Activated naive CD4-positive, alpha-beta T cell treated with anti-CD3 and anti-CD28 coated beads for 36 hours (primary cell): Measurements from ENCODE around the gene MYLK2. TPM values are rescaled to one million over a fixed set of nuclear protein-coding genes. Genes with fewer than 3 reads are reported as not detected.
"Not testable (repeated sequence)": the region's sequence is repeated elsewhere in the genome, so short reads cannot be mapped to it uniquely, and the experiment has no call there.

ENCODE experiments used
- CTCF ChIA-PET: fragments of 350-600 bp; sonication (Branson Sonifier 250); formaldehyde crosslinking; loops from one replicate; lab custom pipeline; 2021; ENCODE audit warnings: antibody characterized with exemption; lab: Charles Lee
- DNase-seq: peaks from one replicate; pipeline ENCODE4 v3.0.0-alpha.2; 2020
- H3K27ac Mint-ChIP-seq: one replicate; pipeline ENCODE4 v1.8.0; 2021; ENCODE audit warnings: mild to moderate bottlenecking, mixed read lengths
- H3K27me3 Mint-ChIP-seq: one replicate; pipeline ENCODE4 v1.8.0; 2021; ENCODE audit warnings: low read depth, mixed read lengths
- H3K36me3 Mint-ChIP-seq: one replicate; pipeline ENCODE4 v1.8.0; 2021; ENCODE audit warnings: low read depth, mixed read lengths
- H3K4me1 Mint-ChIP-seq: one replicate; pipeline ENCODE4 v1.8.0; 2021; ENCODE audit warnings: low read depth, mixed read lengths
- H3K4me3 Mint-ChIP-seq: one replicate; pipeline ENCODE4 v1.8.0; 2021; ENCODE audit warnings: mild to moderate bottlenecking, moderate library complexity, mixed read lengths
- H3K9me3 Mint-ChIP-seq: one replicate; pipeline ENCODE4 v1.8.0; 2021; ENCODE audit warnings: mixed read lengths
- intact Hi-C: fragments of 100-400 bp; cut with micrococcal nuclease; formaldehyde crosslinking; loops from one replicate; pipeline ENCODE4 v1.15.1; 2023
- total RNA-seq, 2 experiments: library from RNA; stranded (reverse); gene quantifications; one replicate each; pipeline ENCODE4 v1.2.3, GENCODE V29; 2021

MYLK2 gene
- total RNA-seq, 2 experiments from 2014 or later = 0.17 TPM; not detected in 1

DNA sequence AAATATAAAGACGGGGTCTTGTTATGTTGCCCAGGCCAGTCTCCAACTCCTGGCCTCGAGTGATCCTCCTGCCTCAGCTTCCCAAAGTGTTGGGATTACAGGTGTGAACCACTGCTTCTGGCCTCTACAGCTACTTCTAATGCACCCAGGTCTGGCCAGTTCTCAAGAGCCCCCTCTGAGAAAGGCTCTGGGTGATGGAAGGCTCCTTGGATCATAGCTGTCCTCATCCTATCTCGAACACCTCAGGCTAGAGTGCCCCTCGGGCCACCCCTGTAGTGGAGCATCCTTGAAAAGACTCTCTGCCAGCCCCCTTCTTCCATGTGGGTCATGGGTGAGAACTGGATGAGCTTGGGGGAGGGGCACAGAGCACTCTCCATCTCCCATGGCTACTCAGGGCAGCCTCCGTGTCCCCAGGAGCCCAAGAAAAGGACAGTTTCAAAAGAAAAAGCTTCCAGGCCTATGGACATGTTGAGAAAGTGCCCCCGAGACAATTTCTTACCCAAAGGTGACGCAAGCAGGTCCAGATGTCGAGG is 714 bp upstream of the MYLK2 start:
- H3K4me3 Mint-ChIP-seq = no peak overlapping the region
- H3K36me3 Mint-ChIP-seq = no peaks in the 10 kb centered on the region
- H3K27me3 Mint-ChIP-seq = peaks cover 3% of the 10 kb centered on the region
- intact Hi-C loops = no loop called here
- no peaks in the 10 kb centered on the region for H3K9me3 Mint-ChIP-seq
- H3K4me1 Mint-ChIP-seq = peaks cover 4% of the 10 kb centered on the region
- CTCF ChIA-PET = interaction anchor here (0.7 to 1.5 kb wide), 3 partner anchors 10 to 134 kb away, joined by 3 to 5 read pairs (median 4); no protein-coding TSS in a partner anchor
- H3K27ac Mint-ChIP-seq = no peak overlapping the region
- no peak for DNase-seq

DNA sequence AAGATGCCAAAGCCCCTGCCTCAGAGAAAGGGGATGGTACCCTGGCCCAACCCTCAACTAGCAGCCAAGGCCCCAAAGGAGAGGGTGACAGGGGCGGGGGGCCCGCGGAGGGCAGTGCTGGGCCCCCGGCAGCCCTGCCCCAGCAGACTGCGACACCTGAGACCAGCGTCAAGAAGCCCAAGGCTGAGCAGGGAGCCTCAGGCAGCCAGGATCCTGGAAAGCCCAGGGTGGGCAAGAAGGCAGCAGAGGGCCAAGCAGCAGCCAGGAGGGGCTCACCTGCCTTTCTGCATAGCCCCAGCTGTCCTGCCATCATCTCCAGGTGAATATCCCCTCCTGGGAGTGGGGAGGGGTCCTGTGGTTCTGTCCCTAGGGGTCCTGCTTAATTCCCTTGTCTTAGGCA is 1.1 kb downstream of the MYLK2 start:
- no peaks in the 10 kb centered on the region for H3K36me3 Mint-ChIP-seq

DNA sequence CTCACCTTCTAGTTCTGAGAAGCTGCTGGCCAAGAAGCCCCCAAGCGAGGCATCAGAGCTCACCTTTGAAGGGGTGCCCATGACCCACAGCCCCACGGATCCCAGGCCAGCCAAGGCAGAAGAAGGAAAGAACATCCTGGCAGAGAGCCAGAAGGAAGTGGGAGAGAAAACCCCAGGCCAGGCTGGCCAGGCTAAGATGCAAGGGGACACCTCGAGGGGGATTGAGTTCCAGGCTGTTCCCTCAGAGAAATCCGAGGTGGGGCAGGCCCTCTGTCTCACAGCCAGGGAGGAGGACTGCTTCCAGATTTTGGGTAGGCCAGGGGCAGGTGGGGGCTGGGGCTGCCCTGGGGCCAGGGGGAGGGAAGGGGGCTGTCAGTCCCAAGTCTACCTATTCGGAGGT is 2.3 kb downstream of the MYLK2 start:
- no peaks in the 10 kb centered on the region for H3K36me3 Mint-ChIP-seq
- DNase-seq = no peak
- H3K4me3 Mint-ChIP-seq = no peak overlapping the region
- CTCF ChIA-PET = interaction anchor here (0.6 to 4.4 kb wide), 7 partner anchors 12 to 103 kb away, joined by 3 to 53 read pairs (median 6); partner anchors contain the start of gene FOXS1
- intact Hi-C loops = loop anchor here (5.0 kb wide), 1 partner anchor 196 kb away; no protein-coding TSS in a partner anchor
- H3K27me3 Mint-ChIP-seq = peaks cover 3% of the 10 kb centered on the region
- H3K27ac Mint-ChIP-seq = no peak overlapping the region
- peaks cover 4% of the 10 kb centered on the region for H3K4me1 Mint-ChIP-seq
- no peaks in the 10 kb centered on the region for H3K9me3 Mint-ChIP-seq

More for the DNA sequence above, 1.1 kb downstream of the MYLK2 start:
- Mint-ChIP-seq H3K4me1 (peaks cover 4% of the 10 kb centered on the region), H3K27ac (no peak overlapping the region), H3K9me3 (no peaks in the 10 kb centered on the region), H3K4me3 (no peak overlapping the region), H3K27me3 (peaks cover 3% of the 10 kb centered on the region)
- CTCF ChIA-PET = no interaction called here
- no peak for DNase-seq
- intact Hi-C loops = loop anchor here (5.0 kb wide), 1 partner anchor 197 kb away; no protein-coding TSS in a partner anchor

DNA sequence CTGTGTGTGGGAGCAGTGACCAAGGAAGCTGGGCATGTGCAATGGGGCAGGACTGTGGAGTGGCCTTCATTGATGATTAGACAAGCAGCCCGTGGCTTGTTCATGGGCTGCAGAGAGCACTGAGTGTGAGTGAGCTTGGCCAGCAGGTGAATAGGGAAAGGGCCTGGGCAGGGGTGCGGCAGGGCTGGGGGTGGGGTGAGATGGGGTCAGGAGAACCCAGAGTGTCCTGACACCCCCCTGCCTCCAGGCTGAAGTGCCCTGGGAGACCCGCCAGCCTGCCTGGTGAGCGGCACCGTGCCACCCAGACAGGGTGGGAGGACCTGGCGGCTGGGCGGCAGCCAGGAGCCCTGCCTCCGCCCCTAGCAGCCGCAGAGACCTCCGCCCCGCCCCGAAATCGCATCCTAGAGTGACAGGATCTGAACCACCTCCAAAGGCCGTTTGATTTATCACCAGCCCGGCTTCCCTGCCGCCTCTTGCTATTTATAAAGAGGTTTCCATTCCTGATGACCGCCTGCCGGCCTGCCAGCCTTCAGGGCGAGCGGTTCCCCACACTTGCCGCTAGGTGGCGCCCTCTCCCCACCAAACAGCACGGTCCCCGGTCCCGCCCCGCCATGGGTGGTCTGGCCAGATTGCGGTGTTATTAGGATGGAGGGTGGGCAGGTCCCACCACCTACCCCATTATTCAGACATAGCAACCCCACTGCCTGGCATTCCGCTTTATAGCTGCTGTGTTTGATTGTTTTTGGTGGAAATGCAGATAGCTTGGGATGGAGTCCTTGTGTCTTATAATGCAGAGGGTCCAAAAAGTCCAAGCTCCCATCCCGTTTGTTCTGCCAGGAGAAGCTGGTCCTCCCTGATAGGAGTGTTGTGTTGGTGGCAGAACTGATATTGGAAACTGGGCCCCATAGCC is 3.5 kb downstream of the MYLK2 start:
- no peaks in the 10 kb centered on the region for H3K9me3 Mint-ChIP-seq
- no peaks in the 10 kb centered on the region for H3K36me3 Mint-ChIP-seq
- DNase-seq = peak; percentile 79
- H3K4me1 Mint-ChIP-seq = peaks cover 4% of the 10 kb centered on the region
- intact Hi-C loops = loop anchor here (1.0 to 5.0 kb wide), 5 partner anchors 24 to 270 kb away; partner anchors contain the start of gene PDRG1
- no peak overlapping the region for H3K4me3 Mint-ChIP-seq
- CTCF ChIA-PET = interaction anchor here (0.6 to 4.4 kb wide), 35 partner anchors 9 to 1167 kb away, joined by 3 to 53 read pairs (median 3); partner anchors contain the start of genes C20orf203, FOXS1 and PDRG1
- H3K27me3 Mint-ChIP-seq = peaks cover 3% of the 10 kb centered on the region
- no peak overlapping the region for H3K27ac Mint-ChIP-seq

DNA sequence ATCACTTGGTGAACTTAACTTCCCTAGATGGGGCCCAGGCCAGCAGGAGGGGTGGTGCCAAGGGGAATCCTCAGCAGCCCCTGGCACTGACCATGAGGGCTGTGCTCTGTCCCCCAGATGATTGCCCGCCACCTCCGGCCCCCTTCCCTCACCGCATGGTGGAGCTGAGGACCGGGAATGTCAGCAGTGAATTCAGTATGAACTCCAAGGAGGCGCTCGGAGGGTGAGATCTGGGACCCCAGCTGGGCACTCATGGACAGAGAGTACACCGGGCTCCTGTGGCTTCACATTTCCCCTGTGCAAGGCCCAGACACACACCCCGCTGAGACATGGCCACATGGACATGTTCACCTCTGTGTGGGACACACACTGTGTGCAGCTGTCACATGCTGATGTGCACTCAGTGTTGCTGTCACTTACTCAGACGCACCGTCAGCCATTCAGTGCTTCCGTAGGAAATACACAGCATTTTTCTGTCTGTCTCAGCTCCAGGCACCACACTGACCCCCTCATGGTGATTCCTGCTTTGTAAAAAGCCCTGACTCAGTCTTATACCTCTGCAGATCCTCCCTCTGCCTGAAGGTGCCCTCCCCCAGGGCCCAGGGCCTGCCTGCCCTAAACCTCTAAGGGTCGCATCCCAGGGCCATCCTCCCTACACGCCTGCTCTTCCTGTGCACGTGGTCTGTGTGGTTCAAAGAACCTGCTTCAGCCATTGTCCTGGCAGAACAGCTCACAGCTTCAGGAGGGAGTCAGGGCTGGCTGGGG is 4.4 kb downstream of the MYLK2 start:
- H3K27me3 Mint-ChIP-seq = peaks cover 3% of the 10 kb centered on the region
- no peak overlapping the region for H3K4me3 Mint-ChIP-seq
- peaks cover 4% of the 10 kb centered on the region for H3K4me1 Mint-ChIP-seq
- intact Hi-C loops = loop anchor here (5.0 kb wide), 1 partner anchor 194 kb away; no protein-coding TSS in a partner anchor
- DNase-seq = no peak
- no peak overlapping the region for H3K27ac Mint-ChIP-seq
- H3K9me3 Mint-ChIP-seq = no peaks in the 10 kb centered on the region
- CTCF ChIA-PET = interaction anchor here (0.6 to 4.4 kb wide), 35 partner anchors 8 to 1167 kb away, joined by 3 to 53 read pairs (median 3); partner anchors contain the start of genes C20orf203, FOXS1 and PDRG1
- H3K36me3 Mint-ChIP-seq = no peaks in the 10 kb centered on the region

DNA sequence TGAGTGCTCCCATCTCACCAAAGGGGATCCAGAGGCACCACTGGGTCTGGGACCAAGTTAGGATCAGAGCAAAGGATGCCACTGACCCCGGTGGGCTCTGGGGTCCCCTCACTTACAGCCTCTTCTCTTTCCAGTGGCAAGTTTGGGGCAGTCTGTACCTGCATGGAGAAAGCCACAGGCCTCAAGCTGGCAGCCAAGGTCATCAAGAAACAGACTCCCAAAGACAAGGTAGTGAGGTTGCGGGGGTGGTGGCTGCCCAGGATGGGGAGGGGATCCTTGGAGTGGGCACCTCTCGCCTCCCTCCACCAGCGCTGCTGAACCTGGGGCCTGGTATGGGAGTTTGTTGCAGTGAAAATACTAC is 4.9 kb downstream of the MYLK2 start:
- H3K4me1 Mint-ChIP-seq = peaks cover 4% of the 10 kb centered on the region
- CTCF ChIA-PET = interaction anchor here (0.6 to 4.4 kb wide), 13 partner anchors 10 to 775 kb away, joined by 3 to 53 read pairs (median 11); partner anchors contain the start of genes FOXS1 and PDRG1
- H3K27me3 Mint-ChIP-seq = peaks cover 3% of the 10 kb centered on the region
- no peak overlapping the region for H3K27ac Mint-ChIP-seq
- no peak for DNase-seq
- H3K9me3 Mint-ChIP-seq = no peaks in the 10 kb centered on the region
- H3K36me3 Mint-ChIP-seq = no peaks in the 10 kb centered on the region
- intact Hi-C loops = loop anchor here (5.0 kb wide), 1 partner anchor 193 kb away; no protein-coding TSS in a partner anchor
- H3K4me3 Mint-ChIP-seq = no peak overlapping the region

DNA sequence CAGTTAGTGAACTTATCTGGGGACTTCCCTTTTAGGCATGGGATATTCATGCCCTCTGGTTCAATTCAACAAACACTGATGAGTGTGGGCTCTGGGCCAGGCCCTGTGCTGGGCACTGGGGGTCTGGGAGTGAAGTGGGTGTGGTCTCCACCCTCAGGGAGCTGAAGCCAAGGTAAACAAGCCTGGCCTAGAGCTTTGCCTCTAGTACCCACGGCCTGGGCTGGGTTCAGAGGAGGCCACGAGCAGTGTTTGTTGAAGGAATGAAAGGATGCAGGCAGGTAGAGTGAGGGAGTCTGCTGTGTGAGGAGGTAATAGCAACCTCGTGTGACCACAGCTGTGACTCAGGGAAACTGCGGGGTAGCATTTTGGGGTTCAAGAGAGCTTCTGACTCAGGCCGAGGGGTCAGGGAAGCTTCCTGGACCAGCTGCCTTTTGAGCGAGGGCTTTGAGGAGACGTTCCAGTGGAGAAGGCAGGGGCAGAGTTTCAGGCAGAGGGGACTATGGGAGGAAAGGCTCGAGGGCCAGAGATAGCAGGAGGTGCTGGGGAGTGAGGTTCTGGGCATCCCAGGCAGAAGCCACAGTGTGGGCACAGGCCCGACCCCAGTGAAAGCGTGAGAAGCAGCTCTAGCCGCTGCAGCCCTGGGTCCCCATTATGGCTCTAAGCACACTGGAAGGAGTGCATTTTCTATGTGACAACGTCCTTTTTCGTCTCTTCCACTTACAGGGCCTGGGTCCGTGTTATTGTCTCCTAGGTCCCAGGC is 5.6 kb downstream of the MYLK2 start:
- Mint-ChIP-seq H3K36me3 (no peaks in the 10 kb centered on the region), H3K4me3 (no peak overlapping the region), H3K27me3 (peaks cover 3% of the 10 kb centered on the region), H3K4me1 (peaks cover 4% of the 10 kb centered on the region), H3K27ac (no peak overlapping the region), H3K9me3 (no peaks in the 10 kb centered on the region)
- intact Hi-C loops = loop anchor here (5.0 kb wide), 1 partner anchor 193 kb away; no protein-coding TSS in a partner anchor
- CTCF ChIA-PET = interaction anchor here (0.9 to 4.4 kb wide), 8 partner anchors 13 to 267 kb away, joined by 3 to 53 read pairs (median 16); partner anchors contain the start of genes FOXS1 and PDRG1
- no peak for DNase-seq

DNA sequence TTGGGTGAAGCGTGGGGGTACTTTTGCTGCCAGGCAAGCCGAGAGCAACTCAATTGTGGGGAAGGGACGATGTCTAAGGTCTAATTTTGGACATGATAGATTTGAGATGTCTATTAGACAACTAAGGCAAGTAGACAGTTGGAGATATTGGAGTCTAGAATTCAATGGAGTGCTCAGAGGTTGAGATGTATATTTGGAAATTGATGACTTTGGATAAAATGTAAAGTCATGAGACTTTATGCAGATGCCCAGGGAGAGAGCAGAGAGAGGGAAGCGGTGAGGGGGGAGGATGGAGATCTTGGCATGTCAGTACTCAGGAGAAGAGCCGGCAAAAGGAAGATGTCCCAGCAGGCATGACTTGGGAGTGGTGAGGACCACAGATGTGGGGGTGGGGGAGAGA is 6.9 kb downstream of the MYLK2 start:
- peaks cover 3% of the 10 kb centered on the region for H3K27me3 Mint-ChIP-seq
- no peak overlapping the region for H3K27ac Mint-ChIP-seq
- H3K4me1 Mint-ChIP-seq = peaks cover 4% of the 10 kb centered on the region
- intact Hi-C loops = no loop called here
- H3K4me3 Mint-ChIP-seq = no peak overlapping the region
- H3K36me3 Mint-ChIP-seq = no peaks in the 10 kb centered on the region
- DNase-seq = no peak
- H3K9me3 Mint-ChIP-seq = no peaks in the 10 kb centered on the region
- CTCF ChIA-PET = no interaction called here

DNA sequence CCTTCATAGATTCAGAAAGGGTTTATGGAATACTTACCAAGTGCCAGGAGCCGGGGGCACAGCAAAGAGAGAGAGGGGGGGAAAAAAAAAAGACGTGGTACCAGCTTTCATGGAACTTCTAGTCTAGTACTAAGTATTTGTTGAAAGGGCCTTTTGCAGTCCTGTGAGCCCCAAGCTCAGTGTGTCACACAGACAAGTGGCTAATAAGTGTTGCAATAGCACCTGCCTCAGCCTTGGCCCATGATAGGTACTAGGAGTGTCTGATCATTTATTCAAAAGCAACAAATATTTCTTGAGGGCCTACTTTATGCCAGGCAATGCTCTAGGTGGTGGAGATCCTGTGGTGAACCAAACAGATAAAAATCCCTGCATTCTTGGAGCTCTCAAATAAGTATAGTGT is 7.9 kb downstream of the MYLK2 start:
- H3K4me1 Mint-ChIP-seq = peaks cover 4% of the 10 kb centered on the region

DNA sequence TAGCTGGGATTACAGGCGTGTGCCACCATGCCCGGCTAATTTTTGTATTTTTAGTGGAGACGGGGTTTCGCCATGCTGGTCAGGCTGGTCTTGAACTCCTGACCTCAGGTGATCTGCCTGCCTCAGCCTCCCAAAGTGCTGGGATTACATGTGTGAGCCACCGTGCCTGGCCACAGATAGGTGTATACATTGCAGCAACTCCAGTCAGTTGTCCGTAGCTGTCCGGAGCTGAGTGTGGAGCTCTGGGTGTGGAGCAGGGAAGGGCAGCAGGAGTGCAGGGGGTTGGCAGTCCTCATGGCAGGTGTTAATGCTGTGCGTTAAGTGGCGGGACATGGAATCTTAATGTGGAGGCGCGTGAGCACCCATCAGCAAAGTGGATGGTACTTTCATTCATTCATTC is 8.9 kb downstream of the MYLK2 start:
- H3K9me3 Mint-ChIP-seq, DNase-seq, intact Hi-C loops, H3K4me3 Mint-ChIP-seq, H3K4me1 Mint-ChIP-seq, H3K27me3 Mint-ChIP-seq, H3K36me3 Mint-ChIP-seq, H3K27ac Mint-ChIP-seq: not testable (repeated sequence)
- CTCF ChIA-PET = interaction anchor here (0.6 to 0.7 kb wide), 2 partner anchors 24 to 135 kb away, joined by 3 to 5 read pairs; no protein-coding TSS in a partner anchor

More for the DNA sequence above, 7.9 kb downstream of the MYLK2 start:
- intact Hi-C loops = no loop called here
- H3K9me3 Mint-ChIP-seq = no peaks in the 10 kb centered on the region
- no peak for DNase-seq
- CTCF ChIA-PET = interaction anchor here (0.8 kb wide), 1 partner anchor 214 kb away, joined by 3 read pairs; no protein-coding TSS in a partner anchor
- no peak overlapping the region for H3K27ac Mint-ChIP-seq
- H3K4me3 Mint-ChIP-seq = no peak overlapping the region
- peaks cover 3% of the 10 kb centered on the region for H3K27me3 Mint-ChIP-seq
- no peaks in the 10 kb centered on the region for H3K36me3 Mint-ChIP-seq

DNA sequence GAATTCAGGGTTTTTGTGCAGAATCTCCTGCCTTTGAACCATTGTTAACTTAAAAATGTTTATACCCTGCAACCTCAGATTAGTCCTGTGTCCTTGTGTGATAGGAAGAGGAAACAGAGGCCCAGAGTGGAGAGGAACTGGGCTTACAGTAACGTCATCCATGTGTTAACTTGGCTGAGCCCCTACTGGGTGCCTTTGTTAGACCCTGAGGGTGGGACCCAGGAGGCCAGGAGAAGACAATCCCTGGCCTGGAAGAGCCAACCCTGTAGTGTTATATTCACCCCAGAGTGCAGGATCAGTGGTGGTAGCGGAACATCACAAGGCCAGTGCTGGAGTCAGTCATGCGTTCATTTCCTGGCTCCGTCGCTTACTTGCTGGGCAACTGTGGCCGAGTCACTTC is 10.6 kb downstream of the MYLK2 start:
- CTCF ChIA-PET = interaction anchor here (1.0 to 1.8 kb wide), 2 partner anchors 15 to 19 kb away, joined by 3 to 7 read pairs; no protein-coding TSS in a partner anchor
- no peak overlapping the region for H3K27ac Mint-ChIP-seq
- intact Hi-C loops = no loop called here
- DNase-seq = no peak
- H3K27me3 Mint-ChIP-seq = no peaks in the 10 kb centered on the region
- no peaks in the 10 kb centered on the region for H3K9me3 Mint-ChIP-seq
- no peaks in the 10 kb centered on the region for H3K36me3 Mint-ChIP-seq
- no peaks in the 10 kb centered on the region for H3K4me1 Mint-ChIP-seq
- H3K4me3 Mint-ChIP-seq = no peak overlapping the region
